HG03196 (cell line): ENCODE measurements around the gene HSPA1A.
A peak's percentile ranks its signal among the peaks of the same experiment; 100 is the strongest.

Experiments used
- ATAC-seq: cut with Tn5 transposase; IDR thresholded peaks from one replicate; pipeline ENCODE4 v1.9.1; 2021; ENCODE audit not compliant: unreplicated experiment

Gene HSPA1A

GRCh38 chr6:31815025-31815838 is at the start of gene HSPA1A, which contains the start of gene HSPA1L:
Gene HSPA1A (plus strand): TSS chr6:31815543. CDS start chr6:31815757, 214 bp downstream.
Gene HSPA1L (minus strand): TSS chr6:31815283. CDS start chr6:31811972, 3,311 bp downstream.
- no peak for ATAC-seq

DNA sequence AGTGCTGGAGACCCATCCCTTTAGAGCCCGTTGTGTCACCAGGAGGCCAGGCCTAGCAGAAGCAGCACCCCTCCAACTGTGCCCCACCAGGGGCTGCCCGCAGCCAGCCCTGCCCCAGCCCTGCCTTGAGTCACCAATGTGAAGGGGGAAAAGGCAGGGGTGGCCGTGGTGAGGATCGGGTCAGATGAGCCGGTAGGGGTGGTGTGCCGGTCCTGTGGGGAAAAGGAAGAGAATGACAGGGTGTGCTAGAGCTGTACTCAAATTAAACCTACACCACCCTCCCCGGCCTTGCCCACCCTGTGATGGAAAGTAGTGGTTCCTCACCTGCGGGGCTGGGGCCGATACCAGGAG is 49.8 kb upstream of the HSPA1A start:
- ATAC-seq, result no peak

DNA sequence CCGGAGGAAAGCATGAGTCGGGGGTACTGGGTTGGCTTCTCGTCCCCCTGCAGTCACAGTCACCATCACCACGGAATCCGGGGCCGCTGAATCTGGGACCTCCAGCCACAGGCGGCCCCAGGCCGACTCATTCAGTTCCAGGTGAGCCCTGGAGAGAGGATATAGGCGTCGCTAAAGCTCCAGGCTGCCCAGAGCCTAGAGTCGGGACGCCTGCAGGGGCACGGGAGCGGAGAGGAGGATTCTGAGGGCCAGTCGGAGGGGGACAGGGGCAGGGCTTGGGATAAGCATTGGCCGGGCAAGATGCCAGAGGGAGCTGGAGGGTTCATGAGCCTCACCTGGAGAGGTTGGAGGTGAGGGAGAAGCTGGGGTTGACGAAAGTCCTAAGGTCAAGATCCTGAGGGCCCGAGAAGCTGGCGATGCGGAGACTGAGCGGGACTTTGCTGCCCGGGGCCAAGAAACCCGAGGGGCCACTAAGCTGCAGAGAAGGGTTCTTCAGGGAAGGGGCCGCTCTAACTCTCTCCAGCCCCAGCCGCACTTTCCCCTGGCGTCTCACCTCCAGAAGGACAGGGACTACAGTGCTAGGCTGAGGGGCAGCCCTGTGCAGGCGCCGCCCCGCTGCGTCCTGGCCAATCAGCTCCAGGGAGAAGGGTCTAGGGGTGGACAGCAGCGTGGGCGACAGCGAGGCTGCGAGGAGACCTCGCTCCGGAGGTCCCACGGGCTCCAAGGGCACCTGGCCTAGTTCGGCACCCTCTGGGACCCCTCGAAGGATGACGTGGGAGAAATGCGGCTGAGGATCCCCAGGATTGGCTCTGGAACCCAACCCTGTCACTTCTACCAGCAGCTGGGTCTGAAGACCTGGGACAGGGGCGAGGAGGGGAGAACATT is 49.2 kb upstream of the HSPA1A start:
- ATAC-seq, result no peak

DNA sequence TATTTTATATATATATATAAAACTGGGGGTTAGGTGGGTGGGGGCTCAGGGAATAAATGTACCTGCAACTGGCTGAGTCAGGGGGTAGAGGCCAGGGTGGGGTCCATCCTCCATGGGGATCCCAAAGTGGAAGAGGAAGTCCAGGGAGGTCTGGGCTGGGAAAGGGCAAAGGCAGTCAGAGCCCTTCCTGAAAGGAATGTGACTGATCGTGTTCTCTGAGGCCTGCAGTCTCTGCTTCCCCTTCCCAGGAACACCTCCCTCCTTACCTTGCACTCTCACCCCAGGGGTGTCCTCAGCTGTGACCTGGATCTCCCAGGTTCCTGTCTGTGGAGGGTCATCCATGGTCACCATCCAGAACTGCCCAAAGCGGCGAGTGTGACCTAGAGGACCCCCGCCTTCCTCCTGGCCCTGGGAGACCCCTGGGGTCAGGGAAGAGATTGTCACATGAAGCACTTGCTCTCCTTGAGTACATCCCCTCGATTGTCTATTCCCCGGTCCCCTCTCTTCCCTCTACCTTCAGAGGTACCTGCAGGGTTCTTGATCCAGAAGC is 48.2 kb upstream of the HSPA1A start:
- no peak for ATAC-seq

GRCh38 chr6:31768363-31769257 is 46.7 kb upstream of the HSPA1A start:
- no peak for ATAC-seq

- no peak for ATAC-seq
These were observed 45.5 kb upstream of the HSPA1A start for GRCh38 chr6:31769684-31770371.

DNA sequence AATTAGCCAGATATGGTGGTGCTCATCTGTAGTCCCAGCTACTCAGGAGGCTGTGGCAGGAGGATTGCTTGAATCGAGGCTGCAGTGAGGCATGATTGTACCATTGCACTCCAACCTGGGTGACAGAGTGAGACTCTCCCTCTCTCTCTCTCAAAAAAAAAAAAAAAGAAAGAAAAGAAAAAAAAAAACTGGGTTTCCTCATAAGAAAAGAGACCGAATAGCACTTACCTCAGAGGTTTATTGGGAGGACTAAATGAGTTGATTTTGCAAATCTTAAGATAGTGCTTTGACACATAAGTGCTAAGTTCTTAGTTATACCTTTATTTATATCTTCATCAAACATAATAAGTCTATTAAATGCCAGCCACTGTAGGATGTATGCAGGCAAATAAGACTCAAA is 44.5 kb upstream of the HSPA1A start:
- no peak for ATAC-seq

GRCh38 chr6:31771992-31772358 is 43.4 kb upstream of the HSPA1A start:
- no peak for ATAC-seq

DNA sequence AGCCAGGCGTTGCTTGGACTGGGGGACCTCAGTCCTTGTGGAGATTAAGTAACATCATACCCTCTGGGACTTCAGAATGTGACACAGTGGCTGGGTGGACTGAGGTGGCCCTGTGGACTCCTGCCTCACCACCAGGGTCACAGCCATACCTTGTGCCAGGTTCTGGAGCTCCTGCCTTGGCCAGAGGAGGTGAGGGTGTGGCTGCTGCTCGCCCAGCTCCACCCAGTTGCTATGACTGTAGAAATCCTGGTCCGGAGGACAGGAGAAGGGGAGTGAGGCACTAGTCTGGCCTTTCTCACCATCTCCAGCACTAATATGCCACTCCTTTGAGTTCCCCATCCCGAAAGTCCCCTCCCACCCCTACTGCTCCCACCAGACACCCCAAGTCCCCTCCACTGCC is 40.2 kb upstream of the HSPA1A start:
- no peak for ATAC-seq

DNA sequence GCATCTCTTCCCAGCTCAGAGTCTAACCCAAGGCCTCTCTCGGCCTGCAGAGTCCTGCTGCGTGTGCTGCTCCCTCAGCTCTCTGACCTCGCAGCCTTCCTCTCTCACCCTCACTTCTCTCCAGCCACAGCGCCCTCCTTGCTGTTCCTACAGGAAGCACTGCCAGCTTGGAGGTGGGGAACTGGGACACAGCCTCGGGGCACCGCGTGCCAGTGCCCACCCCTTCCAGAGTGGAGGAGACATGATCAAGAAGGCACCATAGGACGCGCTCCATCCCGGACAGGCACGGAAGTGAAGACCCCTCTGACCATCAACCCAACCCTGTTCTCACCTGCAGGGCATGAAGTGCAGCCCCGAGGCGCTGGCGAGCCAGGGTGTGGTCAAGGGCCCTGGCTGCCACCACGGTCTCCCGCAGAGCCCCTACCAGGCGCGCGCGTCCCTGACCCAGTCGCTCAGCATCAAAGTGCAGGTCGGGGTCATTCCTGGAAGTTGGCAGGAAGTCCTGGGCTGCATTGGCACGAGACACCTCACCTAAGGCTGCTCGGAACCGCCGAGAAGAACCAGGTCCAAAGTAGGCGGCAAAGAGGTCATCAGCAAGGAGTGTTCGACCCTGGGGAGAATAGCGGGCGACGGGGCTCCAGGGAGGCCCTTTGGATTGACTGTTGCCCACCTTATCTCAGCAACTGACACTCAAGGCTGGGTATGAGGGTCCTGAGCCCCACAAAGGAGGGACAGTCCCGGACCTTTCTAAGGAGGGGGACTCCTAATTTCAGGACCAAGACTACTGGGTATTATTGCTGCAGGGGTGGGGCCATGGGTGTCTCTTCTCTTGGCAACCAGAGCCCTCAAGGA is 39.5 kb upstream of the HSPA1A start:
- no peak for ATAC-seq

- no peak for ATAC-seq
These were observed 38.8 kb upstream of the HSPA1A start for GRCh38 chr6:31776485-31776988.

DNA sequence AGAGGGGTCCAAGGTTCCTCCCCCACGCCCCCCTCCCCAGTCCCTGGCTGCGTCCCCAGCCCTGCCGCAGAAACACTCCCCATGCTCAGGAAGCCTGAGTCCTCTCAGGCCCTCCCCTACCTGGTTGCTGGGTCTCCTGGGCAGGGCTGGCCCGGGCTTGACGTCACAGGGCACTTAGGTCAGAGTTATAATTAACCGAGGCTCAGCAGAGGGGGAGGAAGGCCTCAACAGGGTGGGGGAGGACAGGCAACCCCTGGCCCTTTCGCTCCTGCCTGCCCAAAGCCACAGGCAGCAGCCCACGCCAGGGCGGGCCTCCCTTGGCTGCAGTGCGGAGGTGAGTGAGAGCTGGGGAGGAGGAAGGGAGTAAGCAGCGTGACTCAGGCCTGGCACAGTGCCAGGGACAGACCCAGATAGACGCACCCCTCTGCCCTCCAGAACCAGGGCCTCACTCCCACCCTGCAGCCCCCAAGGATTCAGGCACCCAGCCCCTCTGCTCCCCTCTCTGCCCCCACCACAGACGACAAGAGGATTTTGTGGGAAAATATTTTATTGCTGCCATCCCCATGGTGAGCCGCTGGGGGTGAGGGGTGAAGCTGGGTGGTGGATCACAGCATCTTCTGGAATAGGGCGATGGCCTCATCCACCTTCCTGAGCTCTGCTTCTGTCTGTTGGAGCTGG is 38.2 kb upstream of the HSPA1A start, which contains the start of gene VWA7:
Gene VWA7 (minus strand): TSS at position 340 of the 678 bp plus-strand sequence. CDS start 549 bp downstream, outside the sequence.
- ATAC-seq, result peak; percentile 55

DNA sequence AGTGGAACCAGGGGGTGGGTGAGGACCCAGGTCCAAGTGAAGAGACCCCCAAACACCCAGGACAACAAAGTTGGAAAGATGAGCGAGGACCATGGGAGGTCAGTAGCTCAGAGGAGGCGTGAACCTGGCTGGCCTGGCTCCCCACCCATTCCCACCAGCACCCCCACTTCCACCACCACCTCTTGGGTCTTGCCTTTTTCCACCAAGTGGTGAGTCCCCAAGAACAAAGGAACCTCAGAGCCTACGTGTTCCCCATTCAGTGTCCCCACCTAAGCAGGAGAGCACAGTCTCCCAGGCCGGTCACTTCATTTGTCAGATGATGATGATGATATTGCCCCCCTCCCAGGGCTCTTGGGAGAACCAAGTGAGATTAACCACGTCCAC is 37.7 kb upstream of the HSPA1A start:
- ATAC-seq, result no peak

DNA sequence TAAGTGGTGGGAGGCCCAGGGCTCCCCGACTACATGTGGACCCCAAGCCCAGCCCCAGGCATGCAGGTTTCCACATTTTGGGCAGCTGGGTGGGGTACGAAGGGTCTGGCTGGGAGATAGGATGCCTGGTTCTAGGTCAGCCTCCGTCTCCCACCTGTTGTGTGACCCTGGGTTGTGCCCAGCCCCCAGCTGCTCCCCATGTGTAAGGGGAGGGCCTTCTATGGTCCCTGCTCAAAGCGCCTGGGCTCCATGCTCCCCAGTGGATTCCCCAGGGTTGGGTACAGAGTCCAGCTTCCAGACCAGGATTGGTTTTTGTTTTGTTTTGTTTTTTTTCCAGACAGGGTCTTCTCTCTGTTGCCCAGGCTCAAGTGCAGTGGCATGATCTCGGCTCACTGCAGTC is 37.1 kb upstream of the HSPA1A start:
- ATAC-seq, result no peak

GRCh38 chr6:31778999-31779885 is 36.1 kb upstream of the HSPA1A start:
- ATAC-seq, result no peak

DNA sequence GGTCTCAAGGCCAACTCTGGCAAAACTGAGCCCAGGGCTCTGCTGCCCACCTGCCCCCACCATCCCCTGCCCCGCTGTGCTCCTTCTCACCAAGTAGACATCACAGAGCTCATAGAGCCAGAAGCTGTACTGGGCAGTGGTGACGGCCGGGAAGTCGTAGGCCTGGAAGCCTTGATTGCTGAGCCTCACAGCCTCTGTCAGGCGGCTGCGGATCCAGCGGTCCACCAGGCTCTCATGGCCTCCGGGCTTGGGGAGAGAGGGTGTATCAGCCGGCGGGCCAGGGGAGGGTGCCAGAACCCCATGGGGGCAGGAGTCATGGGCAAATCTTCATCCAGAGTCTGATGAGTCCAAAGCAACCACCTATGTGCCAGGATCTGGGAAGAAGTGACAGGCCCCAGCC is 35.4 kb upstream of the HSPA1A start:
- no peak for ATAC-seq

- no peak for ATAC-seq
These were observed 34.7 kb upstream of the HSPA1A start for GRCh38 chr6:31780507-31781243.
